ENCODE measurements around the gene RHCE. TPM values are rescaled to one million over a fixed set of nuclear protein-coding genes. Genes with fewer than 3 reads are reported as not detected.

RHCE gene
- total and polyA plus RNA-seq, 9 of the 15 experiments (the other 6 are each of a cell fraction or from before 2014, with no cell fraction given), result 5.4 to 31.5 (median 12.6) TPM

DNA sequence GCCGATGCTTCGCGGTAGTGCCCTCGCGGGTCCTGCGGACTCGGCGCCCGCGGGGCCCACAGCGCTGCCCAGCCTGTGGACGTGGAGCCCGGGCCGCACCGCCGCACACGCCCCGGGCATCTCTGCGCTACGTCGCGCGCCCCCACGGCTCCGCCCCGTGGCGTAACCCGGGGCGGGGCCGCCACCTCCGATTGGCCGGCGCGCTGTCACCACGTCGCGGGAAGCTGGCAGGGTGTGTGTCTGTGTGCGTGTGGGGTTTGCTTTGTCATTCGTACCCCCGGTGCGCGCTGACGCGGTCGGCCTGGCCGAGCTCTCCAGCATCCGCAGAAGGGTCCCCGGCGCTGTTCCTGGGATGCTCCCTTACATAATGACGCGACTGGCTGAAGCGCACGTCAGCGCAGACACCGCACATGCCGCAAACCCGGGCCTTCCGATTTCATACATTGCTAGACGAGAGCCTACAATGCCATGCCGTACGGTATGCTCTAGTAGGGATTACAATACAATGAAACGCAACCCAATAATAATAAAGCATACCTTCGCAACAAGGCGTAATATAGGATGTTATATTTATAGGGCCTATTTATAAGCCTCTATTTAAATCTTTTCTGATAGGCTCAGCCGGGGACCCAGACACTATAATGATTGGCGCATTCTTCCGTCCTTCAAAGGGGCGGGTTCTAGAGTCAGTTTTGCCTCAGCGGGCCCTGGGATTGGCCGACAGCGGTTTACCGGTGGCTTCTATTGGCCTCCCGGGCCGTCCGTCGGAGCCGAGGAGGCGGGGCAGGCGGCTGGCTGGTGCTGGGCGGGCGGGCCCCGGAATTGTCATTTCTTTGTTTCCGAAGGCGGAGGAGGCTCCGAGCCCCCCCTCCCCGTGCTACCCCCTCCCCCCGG, 9.7 kb upstream of the RHCE start, which contains the start of gene MACO1 (continued):
- TF ChIP-seq CCNT2 (IDR thresholded peaks at IDR 0.05; ENCODE audit: borderline replicate concordance, extremely low read depth, insufficient read length, low read depth, low read length) (peak; percentile 96), YY1 (IDR thresholded peaks at IDR 0.05; ENCODE audit: borderline replicate concordance in 1 of 3, control insufficient read depth in 1 of 3, extremely low read depth in 1 of 3, insufficient read depth in 3 of 3, insufficient read length in 1 of 3, insufficient replicate concordance in 2 of 3, low read depth in 1 of 3, low read length in 2 of 3) (peak; percentile 4 to 83 (median 82)), NR2C1 (IDR thresholded peaks at IDR 0.05) (no peak), NR2C1 (tag; IDR thresholded peaks at IDR 0.05) (no peak), ARID4B (CRISPR knock-in tag; IDR thresholded peaks at IDR 0.05) (peak; percentile 94), E2F5 (CRISPR knock-in tag; IDR thresholded peaks at IDR 0.05) (no peak; the same call in 1 of the 2 replicates), SMARCE1 (IDR thresholded peaks at IDR 0.05) (peak; percentile 33), TRIM28 (IDR thresholded peaks at IDR 0.05) (no peak), ZNF134 (CRISPR knock-in tag; conservative IDR thresholded peaks at IDR 0.05) (no peak), BCL6 (CRISPR knock-in tag; IDR thresholded peaks at IDR 0.05) (no peak), KLF10 (CRISPR knock-in tag; IDR thresholded peaks at IDR 0.05) (no peak), MYC (IDR thresholded peaks at IDR 0.05; ENCODE audit: low read depth, low read length) (peak; percentile 89; the same call in 1 of the 2 replicates), MYC (CRISPR knock-in tag; IDR thresholded peaks at IDR 0.05; ENCODE audit: borderline replicate concordance, low read depth) (peak; percentile 65; the same call in 1 of the 2 replicates), ZNF518B (CRISPR knock-in tag; IDR thresholded peaks at IDR 0.05) (no peak), ARNT (IDR thresholded peaks at IDR 0.05) (no peak), SPI1 (IDR thresholded peaks at IDR 0.05; ENCODE audit: borderline replicate concordance, low read depth, low read length) (no peak), XRCC4 (IDR thresholded peaks at IDR 0.05; ENCODE audit: extremely low read depth, insufficient read depth, insufficient read length) (no peak)

Measured in K562 (cell line).